Measurements from ENCODE around the gene ITGBL1.

DNA sequence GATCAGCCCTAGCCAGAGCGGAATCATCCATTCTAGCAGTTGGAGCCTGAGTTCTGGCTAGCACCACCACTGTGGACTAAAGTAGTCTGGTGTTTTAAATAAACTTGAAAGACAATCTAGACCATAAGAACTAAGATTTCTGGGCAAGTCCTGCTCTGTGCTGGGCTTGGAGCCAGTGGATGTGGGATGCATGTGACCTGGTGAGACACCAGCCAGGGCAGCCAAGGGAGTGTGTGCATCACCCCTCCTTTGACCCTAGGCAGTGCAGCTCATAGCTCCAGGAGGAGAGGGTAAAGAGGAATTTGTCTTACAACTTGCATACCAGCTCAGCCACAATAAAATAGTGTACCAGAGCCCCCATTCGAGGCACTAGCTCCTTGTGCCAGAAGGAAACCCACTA, 21.0 kb downstream of the ITGBL1 start:
- TF ChIP-seq CTCF (IDR thresholded peaks at IDR 0.05) (no peak), POLR2A (IDR thresholded peaks at IDR 0.05) (no peak)
